Osteocyte (in vitro differentiated cells): ENCODE results near the gene KMT2D. TPM values are rescaled to one million over a fixed set of nuclear protein-coding genes. Genes with fewer than 3 reads are reported as not detected.

Experiments used
- DNase-seq: peaks from one replicate; pipeline ENCODE4 v3.0.0; 2021; ENCODE audit warnings: mixed read lengths; ENCODE audit not compliant: unreplicated experiment; ENCODE audit errors: extremely low spot score
- H3K27ac Mint-ChIP-seq: one replicate; pipeline ENCODE4 v1.8.0; 2021; ENCODE audit warnings: mild to moderate bottlenecking, mixed read lengths; ENCODE audit not compliant: unreplicated experiment
- H3K27me3 Mint-ChIP-seq: one replicate; pipeline ENCODE4 v1.8.0; 2021; ENCODE audit warnings: mixed read lengths; ENCODE audit not compliant: unreplicated experiment
- H3K36me3 Mint-ChIP-seq: one replicate; pipeline ENCODE4 v1.8.0; 2021; ENCODE audit warnings: mixed read lengths; ENCODE audit not compliant: unreplicated experiment
- H3K4me1 Mint-ChIP-seq: one replicate; pipeline ENCODE4 v1.8.0; 2021; ENCODE audit warnings: mixed read lengths; ENCODE audit not compliant: unreplicated experiment
- H3K4me3 Mint-ChIP-seq: one replicate; pipeline ENCODE4 v1.8.0; 2021; ENCODE audit warnings: mild to moderate bottlenecking, moderate library complexity, mixed read lengths; ENCODE audit not compliant: unreplicated experiment
- H3K9me3 Mint-ChIP-seq: one replicate; pipeline ENCODE4 v1.8.0; 2021; ENCODE audit warnings: mixed read lengths; ENCODE audit not compliant: unreplicated experiment
- total RNA-seq: library from RNA; stranded (reverse); gene quantifications from 2 replicates; pipeline ENCODE4 v1.2.1, GENCODE V29; 2021
- TF ChIP-seq, protein P1 (sequence below): fragments of 200-600 bp; sonication (generic); IDR thresholded peaks from 2 replicates; pipeline ENCODE4 v1.5.0; 2021; ENCODE audit warnings: antibody characterized with exemption, mild to moderate bottlenecking, moderate library complexity

The KMT2D gene
- total RNA-seq, 1 donor from 2014 or later = 91.2 TPM

- Mint-ChIP-seq H3K4me1 (no peaks in the 10 kb centered on the region), H3K4me3 (no peak overlapping the region), H3K9me3 (no peaks in the 10 kb centered on the region), H3K27me3 (no peaks in the 10 kb centered on the region), H3K27ac (no peak overlapping the region), H3K36me3 (peaks cover 45% of the 10 kb centered on the region)
- TF ChIP-seq, protein P1, sequence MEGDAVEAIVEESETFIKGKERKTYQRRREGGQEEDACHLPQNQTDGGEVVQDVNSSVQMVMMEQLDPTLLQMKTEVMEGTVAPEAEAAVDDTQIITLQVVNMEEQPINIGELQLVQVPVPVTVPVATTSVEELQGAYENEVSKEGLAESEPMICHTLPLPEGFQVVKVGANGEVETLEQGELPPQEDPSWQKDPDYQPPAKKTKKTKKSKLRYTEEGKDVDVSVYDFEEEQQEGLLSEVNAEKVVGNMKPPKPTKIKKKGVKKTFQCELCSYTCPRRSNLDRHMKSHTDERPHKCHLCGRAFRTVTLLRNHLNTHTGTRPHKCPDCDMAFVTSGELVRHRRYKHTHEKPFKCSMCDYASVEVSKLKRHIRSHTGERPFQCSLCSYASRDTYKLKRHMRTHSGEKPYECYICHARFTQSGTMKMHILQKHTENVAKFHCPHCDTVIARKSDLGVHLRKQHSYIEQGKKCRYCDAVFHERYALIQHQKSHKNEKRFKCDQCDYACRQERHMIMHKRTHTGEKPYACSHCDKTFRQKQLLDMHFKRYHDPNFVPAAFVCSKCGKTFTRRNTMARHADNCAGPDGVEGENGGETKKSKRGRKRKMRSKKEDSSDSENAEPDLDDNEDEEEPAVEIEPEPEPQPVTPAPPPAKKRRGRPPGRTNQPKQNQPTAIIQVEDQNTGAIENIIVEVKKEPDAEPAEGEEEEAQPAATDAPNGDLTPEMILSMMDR = no peak
- DNase-seq = no peak
These were observed 19.3 kb downstream of the KMT2D start for GRCh38 chr12:49041036-49041880.

- Mint-ChIP-seq H3K36me3 (peaks cover 43% of the 10 kb centered on the region), H3K27ac (no peak overlapping the region), H3K27me3 (no peaks in the 10 kb centered on the region), H3K4me1 (no peaks in the 10 kb centered on the region), H3K9me3 (no peaks in the 10 kb centered on the region), H3K4me3 (no peak overlapping the region)
- TF ChIP-seq, protein P1 = no peak
- no peak for DNase-seq
These were observed 20.2 kb downstream of the KMT2D start for GRCh38 chr12:49040364-49040855.

GRCh38 chr12:49039421-49040363 lies 20.9 kb downstream of the KMT2D start:
- Mint-ChIP-seq H3K36me3 (peaks cover 40% of the 10 kb centered on the region), H3K27me3 (no peaks in the 10 kb centered on the region), H3K9me3 (no peaks in the 10 kb centered on the region), H3K27ac (no peak overlapping the region), H3K4me1 (no peaks in the 10 kb centered on the region), H3K4me3 (no peak overlapping the region)
- TF ChIP-seq, protein P1 = no peak
- no peak for DNase-seq

DNA sequence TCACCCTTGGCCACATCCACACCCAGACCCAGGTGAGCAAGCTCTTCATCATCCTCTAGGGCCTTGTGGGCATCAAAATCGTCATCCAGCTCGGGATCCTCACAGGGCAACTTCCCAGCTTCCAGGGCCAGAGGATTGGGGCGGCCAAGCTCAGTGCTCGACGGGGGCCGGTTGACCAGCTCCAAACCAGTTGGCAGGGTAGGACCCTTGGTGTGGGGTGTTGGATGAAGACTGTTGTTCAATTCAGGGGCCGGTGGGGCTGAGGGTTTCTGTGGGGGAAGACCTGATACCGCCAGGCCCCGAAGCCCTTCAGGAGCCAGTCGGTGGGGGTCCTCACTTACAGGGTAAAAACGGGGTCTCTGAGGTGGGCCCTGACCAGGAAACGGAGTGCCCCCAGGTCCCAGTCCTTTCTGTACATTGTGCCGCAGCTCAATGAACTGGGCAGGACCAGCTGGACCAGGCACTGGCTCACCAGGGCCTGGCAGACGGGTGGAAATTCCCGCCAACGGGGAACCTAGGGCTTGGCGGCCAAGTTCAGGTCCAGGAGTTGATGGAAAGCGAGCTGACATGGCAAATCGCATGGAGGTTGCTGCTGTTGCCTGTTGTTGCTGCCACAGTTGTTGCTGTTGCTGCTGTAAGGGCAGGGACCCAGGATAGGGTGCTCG lies 22.2 kb downstream of the KMT2D start:
- Mint-ChIP-seq H3K27me3 (no peaks in the 10 kb centered on the region), H3K36me3 (peaks cover 34% of the 10 kb centered on the region), H3K4me3 (no peak overlapping the region), H3K27ac (no peak overlapping the region), H3K4me1 (no peaks in the 10 kb centered on the region), H3K9me3 (no peaks in the 10 kb centered on the region)
- TF ChIP-seq, protein P1 = no peak
- no peak for DNase-seq
